Activated CD4-positive, alpha-beta T cell treated with anti-CD3 and anti-CD28 coated beads, Interleukin-10, Interleukin-2, amounts not matched to agents 100 ng/mL and 50 ng/mL, durations not matched to agents 16 hours and 8 hours (primary cell): ENCODE results near the gene CALY.
A peak's percentile ranks its signal among the peaks of the same experiment; 100 is the strongest.

Source experiments
- DNase-seq: peaks from one replicate; pipeline ENCODE4 v3.0.0-alpha.2; 2020

CALY gene

GRCh38 chr10:133282846-133283390, 53.8 kb downstream of the CALY start:
- DNase-seq: no peak

- no peak for DNase-seq
Observed at GRCh38 chr10:133281628-133282372, 54.9 kb downstream of the CALY start.

- DNase-seq: no peak
Observed at GRCh38 chr10:133281084-133281483, 55.6 kb downstream of the CALY start.

- DNase-seq: no peak
Observed at GRCh38 chr10:133280391-133281059, 56.2 kb downstream of the CALY start.

- no peak for DNase-seq
Observed at GRCh38 chr10:133279326-133280226, 57.1 kb downstream of the CALY start.

DNA sequence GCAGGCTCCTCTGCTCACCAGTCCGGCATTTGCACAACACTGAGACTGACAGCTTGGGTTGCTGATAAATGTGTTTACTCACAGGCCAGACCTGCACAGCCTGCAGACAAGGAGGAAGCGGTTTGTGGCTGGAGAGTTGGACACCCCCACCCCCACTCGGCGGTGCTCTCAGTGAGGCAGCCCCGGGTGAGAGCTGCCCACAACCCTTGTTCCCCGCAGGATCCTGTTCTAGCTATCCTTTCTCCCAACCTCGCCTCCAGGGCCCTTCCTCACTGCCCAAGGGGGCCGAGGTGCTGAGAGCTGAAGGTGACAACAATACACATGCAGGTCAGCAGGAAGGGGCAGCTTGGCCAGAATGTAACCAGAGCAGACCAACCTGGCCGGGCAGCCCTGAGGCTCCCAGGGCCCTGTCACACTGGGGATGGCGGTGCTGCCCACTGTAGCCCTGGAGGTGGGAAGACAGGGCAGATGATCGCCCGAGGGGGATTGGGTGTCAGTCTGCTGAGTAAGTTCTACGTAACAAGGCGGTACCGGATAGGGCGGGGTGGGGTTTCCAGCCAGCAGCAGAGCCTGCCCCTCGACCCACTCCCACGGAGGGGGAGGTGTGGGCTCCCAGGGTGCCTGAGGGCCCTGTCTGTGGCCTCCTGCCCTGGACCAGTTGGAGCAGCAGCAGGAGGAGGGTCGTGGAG, 58.0 kb downstream of the CALY start:
- peak; percentile 85 for DNase-seq

DNA sequence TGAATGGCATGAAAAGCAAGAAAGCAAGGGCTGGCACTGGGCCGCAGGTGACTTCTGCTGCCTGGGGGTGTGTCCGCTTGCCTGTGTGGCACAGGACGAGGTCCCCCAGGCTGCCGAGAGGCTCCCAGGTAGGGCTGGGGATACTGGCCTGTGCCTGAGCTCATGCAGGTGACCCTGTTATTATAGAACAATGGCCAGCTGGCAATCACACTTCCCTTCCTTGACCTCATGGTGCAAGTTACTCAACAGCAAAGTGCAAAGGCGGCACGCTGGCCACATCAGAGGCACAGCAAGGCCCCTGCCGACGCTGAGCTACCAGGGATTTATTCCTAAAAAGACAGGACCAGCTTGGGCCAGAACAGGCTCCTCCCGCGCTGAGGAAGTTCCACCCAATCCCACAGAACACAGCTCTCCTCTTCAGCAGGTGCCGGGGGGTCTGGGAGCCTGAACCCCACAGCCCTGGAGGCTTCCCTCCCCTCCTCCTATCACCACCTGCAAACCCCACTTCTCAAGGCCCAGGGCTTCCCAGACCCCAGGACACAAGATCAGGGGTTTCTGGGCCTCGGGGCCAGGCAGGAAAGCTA, 58.6 kb downstream of the CALY start:
- DNase-seq: no peak

GRCh38 chr10:133277277-133277992, 59.3 kb downstream of the CALY start:
- DNase-seq: no peak

GRCh38 chr10:133276435-133277201, 60.1 kb downstream of the CALY start, which contains the start of gene ADAM8:
Gene ADAM8, minus strand, starts transcription at chr10:133276868. Its CDS starts 51 bp downstream, at chr10:133276817.
- peak; percentile 79 for DNase-seq

GRCh38 chr10:133276100-133276434, 60.6 kb downstream of the CALY start:
- no peak for DNase-seq

- DNase-seq: peak; percentile 78
Observed at GRCh38 chr10:133275684-133276092, 61.0 kb downstream of the CALY start.

DNA sequence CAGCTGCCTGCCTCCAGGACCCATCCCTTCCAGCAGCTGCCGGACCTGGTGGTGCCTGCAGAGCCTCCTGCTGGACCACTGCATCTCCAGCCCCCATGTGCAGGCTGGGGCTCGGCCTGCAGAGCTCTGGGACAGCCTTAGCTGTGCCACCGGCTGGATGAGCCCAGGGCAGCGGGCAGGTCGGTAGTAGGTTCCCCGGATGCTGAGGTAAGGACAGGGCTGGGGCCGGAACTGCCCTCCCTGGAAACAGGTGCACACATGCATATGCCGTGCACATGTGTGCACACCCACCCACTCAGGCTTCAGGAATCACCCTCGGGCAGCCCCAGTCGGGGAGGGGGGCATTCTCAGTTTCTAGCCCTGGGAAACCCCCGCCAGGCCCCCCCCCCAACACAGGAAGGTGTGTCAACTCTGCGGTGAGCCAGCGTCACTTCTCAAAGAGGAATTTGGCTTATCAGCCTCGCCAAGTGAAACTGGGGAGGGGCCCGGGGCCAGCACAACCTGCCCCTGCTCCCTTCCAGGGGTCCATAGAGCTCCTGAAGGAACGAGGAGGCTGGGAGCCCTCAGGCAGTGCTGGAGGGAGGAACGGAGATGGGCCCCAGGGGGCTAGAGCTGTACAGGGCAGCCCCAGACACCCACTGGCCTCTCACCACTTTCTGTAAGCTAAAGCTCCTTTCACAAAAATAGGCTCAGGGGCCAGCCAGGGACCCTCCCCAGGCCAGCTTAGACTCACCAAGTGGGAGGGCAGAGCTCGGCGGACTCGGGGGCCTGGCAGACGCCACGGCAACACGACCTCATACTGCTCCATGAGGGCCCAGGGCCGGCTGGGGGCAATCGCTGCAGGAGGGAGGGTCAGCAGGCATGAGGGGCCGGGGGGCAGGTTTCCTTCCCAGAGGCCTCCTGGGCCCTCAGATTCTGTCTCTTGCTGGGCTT, 61.7 kb downstream of the CALY start:
- DNase-seq: peak; percentile 88
